Activated CD4-positive, alpha-beta T cell treated with anti-CD3 and anti-CD28 coated beads for 36 hours (primary cell): ENCODE data around the gene EDEM2. TPM values are rescaled to one million over a fixed set of nuclear protein-coding genes. Genes with fewer than 3 reads are reported as not detected.
A peak's percentile ranks its signal among the peaks of the same experiment; 100 is the strongest.
"Not testable (repeated sequence)": the region's sequence is repeated elsewhere in the genome, so short reads cannot be mapped to it uniquely, and the experiment has no call there.

Experiments
- ATAC-seq: fragments of 200-7000 bp; cut with Tn5 transposase; one replicate; pipeline ENCODE4 v1.10.0; 2021; ENCODE audit warnings: mild to moderate bottlenecking, moderate library complexity
- CTCF ChIA-PET: fragments of 350-600 bp; sonication (Branson Sonifier 250); formaldehyde crosslinking; loops from one replicate; lab custom pipeline; 2021; ENCODE audit warnings: antibody characterized with exemption; lab: Charles Lee
- POLR2A ChIA-PET: fragments of 350-600 bp; sonication (Branson Sonifier 250); formaldehyde crosslinking; loops from one replicate; lab custom pipeline; 2021; ENCODE audit warnings: antibody characterized with exemption, inconsistent platforms; lab: Charles Lee
- DNase-seq: peaks from one replicate; pipeline ENCODE4 v3.0.0-alpha.2; 2020
- H3K27ac Mint-ChIP-seq: one replicate; pipeline ENCODE4 v1.8.0; 2021; ENCODE audit warnings: mixed read lengths
- H3K27me3 Mint-ChIP-seq: one replicate; pipeline ENCODE4 v1.8.0; 2021; ENCODE audit warnings: mixed read lengths
- H3K36me3 Mint-ChIP-seq: one replicate; pipeline ENCODE4 v1.8.0; 2021; ENCODE audit warnings: low read depth, mixed read lengths
- H3K4me1 Mint-ChIP-seq: one replicate; pipeline ENCODE4 v1.8.0; 2021; ENCODE audit warnings: mixed read lengths
- H3K4me3 Mint-ChIP-seq: one replicate; pipeline ENCODE4 v1.8.0; 2021; ENCODE audit warnings: mild to moderate bottlenecking, moderate library complexity, mixed read lengths
- H3K9me3 Mint-ChIP-seq: one replicate; pipeline ENCODE4 v1.8.0; 2021; ENCODE audit warnings: low read depth, mixed read lengths
- intact Hi-C, 2 experiments: fragments of 100-400 bp; cut with DNase I in 1 of 2; cut with micrococcal nuclease in 1 of 2; formaldehyde crosslinking; loops; one replicate each; pipeline versions ENCODE4 v1.14.2 to v1.15.1; 2022 to 2024; cut with DNase I, micrococcal nuclease
- total RNA-seq, 2 experiments: library from RNA; stranded (reverse); gene quantifications; one replicate each; pipeline ENCODE4 v1.2.3, GENCODE V29; 2021

EDEM2 gene
- total RNA-seq, 2 experiments from 2014 or later = 16.5 to 18.2 TPM

DNA sequence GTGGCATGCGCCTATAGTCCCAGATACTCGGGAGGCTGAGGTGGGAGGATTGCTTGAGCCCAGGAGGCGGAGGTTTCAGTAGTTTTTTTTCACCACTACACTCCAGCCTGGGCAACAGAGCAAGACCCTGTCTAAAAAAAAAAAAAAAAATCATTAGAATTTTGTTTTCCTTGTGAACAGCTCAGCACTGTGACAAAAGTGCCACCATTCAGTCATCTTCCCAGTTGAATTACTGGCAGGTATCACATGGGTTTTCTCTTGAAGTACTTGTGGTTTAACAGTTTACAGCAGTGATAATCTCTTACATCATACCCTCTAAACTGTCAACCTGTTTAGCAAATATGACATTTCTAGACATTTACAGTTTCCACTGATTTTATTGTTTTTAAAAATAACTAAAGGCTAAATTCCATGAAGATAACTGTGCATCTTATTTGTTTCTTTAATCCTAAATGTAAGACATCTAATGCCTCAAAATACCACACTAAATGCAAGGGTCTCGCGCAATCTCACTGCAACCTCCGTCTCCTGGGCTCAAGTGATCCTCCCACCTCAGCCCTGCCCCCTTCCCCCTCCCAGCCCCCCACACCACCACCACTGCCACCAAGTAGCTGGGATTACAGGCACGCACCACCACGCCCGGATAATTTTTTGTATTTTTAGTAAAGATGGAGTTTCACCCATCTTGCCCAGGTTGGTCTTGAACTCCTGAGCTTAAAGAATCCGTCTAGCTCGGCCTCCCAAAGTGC, 61.5 kb downstream of the EDEM2 start:
- H3K4me1 Mint-ChIP-seq = peaks cover 51% of the 10 kb centered on the region
- H3K4me3 Mint-ChIP-seq = no peak overlapping the region
- ChIA-PET CTCF (interaction anchor here (0.9 to 1.9 kb wide), 5 partner anchors 9 to 213 kb away, joined by 3 to 13 read pairs (median 3); partner anchors contain the start of gene GGT7), POLR2A (no interaction called here)
- DNase-seq (peak; percentile 35), ATAC-seq (peak; percentile 90)
- intact Hi-C loops = loop anchor here in 1 of 2 experiments (2.0 kb wide), 1 partner anchor 17 kb away; no protein-coding TSS in a partner anchor
- H3K9me3 Mint-ChIP-seq = no peaks in the 10 kb centered on the region
- peak overlapping the region; percentile 80 for H3K27ac Mint-ChIP-seq
- no peaks in the 10 kb centered on the region for H3K27me3 Mint-ChIP-seq
- peaks cover 9% of the 10 kb centered on the region for H3K36me3 Mint-ChIP-seq

DNA sequence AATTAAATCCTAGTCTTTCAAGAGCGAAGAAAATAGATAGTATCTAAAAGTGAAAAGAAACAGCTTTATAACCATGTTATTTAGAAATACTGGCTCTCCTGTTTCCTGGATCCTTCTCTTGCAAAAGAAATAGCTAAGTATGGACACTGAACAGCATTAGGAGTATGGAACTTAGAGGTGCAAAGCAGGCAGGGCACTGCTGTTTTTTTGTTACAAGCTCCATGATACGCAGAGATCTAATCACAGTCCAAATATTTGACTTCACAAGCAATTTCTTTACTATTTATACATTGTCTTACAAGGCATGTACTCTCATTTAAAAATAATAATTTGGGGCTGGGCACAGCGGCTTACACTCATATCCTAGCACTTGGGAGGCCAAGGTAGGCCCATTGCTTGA, 62.1 kb downstream of the EDEM2 start:
- peaks cover 54% of the 10 kb centered on the region for H3K4me1 Mint-ChIP-seq
- ATAC-seq = no peak
- no peak overlapping the region for H3K4me3 Mint-ChIP-seq

DNA sequence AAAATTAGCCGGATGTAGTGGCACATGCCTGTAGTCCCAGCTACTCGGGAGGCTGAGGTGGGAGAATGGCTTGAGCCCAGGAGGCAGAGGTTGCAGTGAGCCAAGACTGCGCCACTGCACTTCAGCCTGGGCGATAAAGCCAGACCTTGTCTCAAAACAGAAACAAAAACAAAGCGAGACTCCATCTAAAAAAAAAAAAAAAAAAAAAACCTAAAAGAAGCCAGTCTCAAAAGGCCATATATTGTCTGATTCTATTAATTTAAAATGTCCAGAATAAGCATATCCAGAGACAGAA, 66.8 kb downstream of the EDEM2 start:
- ATAC-seq, H3K9me3 Mint-ChIP-seq, DNase-seq, H3K27me3 Mint-ChIP-seq, H3K4me3 Mint-ChIP-seq, intact Hi-C loops, H3K27ac Mint-ChIP-seq: not testable (repeated sequence)
- Mint-ChIP-seq H3K36me3 (peaks cover 35% of the 10 kb centered on the region), H3K4me1 (peaks cover 31% of the 10 kb centered on the region)
- ChIA-PET CTCF (interaction anchor here (1.0 kb wide), 1 partner anchor 15 kb away, joined by 3 read pairs; no protein-coding TSS in a partner anchor), POLR2A (interaction anchor here (0.6 kb wide), 1 partner anchor 36 kb away, joined by 5 read pairs; no protein-coding TSS in a partner anchor)

More for the DNA sequence above, 62.1 kb downstream of the EDEM2 start:
- Mint-ChIP-seq H3K36me3 (peaks cover 7% of the 10 kb centered on the region), H3K9me3 (no peaks in the 10 kb centered on the region), H3K27me3 (no peaks in the 10 kb centered on the region), H3K27ac (peak overlapping the region; percentile 72)
- ChIA-PET POLR2A (no interaction called here), CTCF (interaction anchor here (0.6 to 1.9 kb wide), 6 partner anchors 8 to 1345 kb away, joined by 3 to 13 read pairs (median 3); partner anchors contain the start of gene GGT7)
- DNase-seq = no peak
- intact Hi-C loops = loop anchor here in 1 of 2 experiments (2.0 kb wide), 1 partner anchor 16 kb away; no protein-coding TSS in a partner anchor

DNA sequence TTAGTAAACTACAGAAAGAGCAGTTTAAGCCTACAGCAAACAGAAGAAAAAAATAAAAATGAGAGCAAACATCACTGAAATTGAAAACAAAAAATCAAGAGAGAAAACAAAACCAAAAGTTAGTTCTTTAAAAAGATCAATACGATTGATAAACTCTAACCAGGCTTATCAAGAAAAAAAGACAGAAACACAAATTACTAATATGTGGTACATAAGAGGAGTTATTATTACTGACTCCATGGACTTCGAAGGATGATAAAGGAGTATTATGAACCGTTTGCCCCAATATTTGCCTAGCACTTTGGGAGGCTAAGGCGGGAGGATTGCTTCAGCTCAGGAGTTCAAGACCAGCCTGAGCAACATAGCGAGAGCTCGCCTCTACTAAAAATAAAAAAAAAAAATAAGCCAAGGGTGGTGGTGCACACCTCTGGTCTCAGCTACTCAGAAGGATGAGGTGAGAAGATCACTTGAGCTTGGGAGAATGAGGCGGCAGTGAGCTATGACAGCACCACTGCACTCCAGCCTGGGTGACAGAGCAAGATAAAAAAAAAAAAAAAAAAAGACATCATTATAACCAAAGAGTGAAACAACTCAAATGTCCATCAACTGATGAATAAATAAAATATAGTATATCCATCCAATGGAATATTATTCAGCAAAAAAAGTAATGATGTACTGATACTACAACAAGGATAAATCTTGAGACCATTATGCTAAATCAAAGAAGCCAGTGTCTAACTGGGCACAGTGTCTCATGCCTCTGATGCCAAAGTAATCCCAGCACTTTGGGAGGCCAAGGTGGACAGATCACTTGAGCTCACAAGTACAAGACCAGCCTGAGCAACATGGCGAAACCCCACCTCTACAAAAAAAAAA, 67.4 kb downstream of the EDEM2 start:
- Mint-ChIP-seq H3K27ac (peak overlapping the region; percentile 37), H3K4me3 (no peak overlapping the region), H3K27me3 (no peaks in the 10 kb centered on the region), H3K36me3 (peaks cover 37% of the 10 kb centered on the region), H3K4me1 (peaks cover 25% of the 10 kb centered on the region), H3K9me3 (no peaks in the 10 kb centered on the region)
- ChIA-PET CTCF (interaction anchor here (1.0 kb wide), 2 partner anchors 15 to 63 kb away, joined by 3 read pairs; no protein-coding TSS in a partner anchor), POLR2A (interaction anchor here (0.6 kb wide), 1 partner anchor 35 kb away, joined by 5 read pairs; no protein-coding TSS in a partner anchor)
- intact Hi-C loops = no loop called here
- ATAC-seq (peak; percentile 44), DNase-seq (no peak)

DNA sequence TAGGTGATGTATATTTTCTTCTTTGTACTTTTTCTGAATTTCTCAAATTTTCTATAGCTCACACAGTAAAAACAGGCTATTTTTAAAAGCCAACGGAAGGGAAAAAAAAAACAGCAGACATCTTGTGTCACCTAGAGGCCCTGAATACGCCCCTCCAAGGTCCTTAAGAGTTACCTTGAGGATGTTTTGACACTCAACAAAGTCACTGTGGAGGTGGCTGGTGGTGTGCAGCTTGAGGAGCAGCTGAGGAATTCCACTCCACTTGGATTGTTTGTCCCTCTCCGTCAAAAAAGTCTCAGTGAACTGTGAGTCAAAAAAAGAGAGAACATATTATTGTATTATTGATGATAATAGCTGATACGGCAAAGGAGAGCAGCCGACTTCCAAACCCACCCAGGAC, 69.3 kb downstream of the EDEM2 start:
- intact Hi-C loops = no loop called here
- Mint-ChIP-seq H3K4me3 (no peak overlapping the region), H3K36me3 (peaks cover 49% of the 10 kb centered on the region), H3K4me1 (peaks cover 21% of the 10 kb centered on the region), H3K27ac (no peak overlapping the region), H3K9me3 (peaks cover 4% of the 10 kb centered on the region), H3K27me3 (no peaks in the 10 kb centered on the region)
- DNase-seq (no peak), ATAC-seq (no peak)
- ChIA-PET CTCF (no interaction called here), POLR2A (no interaction called here)

DNA sequence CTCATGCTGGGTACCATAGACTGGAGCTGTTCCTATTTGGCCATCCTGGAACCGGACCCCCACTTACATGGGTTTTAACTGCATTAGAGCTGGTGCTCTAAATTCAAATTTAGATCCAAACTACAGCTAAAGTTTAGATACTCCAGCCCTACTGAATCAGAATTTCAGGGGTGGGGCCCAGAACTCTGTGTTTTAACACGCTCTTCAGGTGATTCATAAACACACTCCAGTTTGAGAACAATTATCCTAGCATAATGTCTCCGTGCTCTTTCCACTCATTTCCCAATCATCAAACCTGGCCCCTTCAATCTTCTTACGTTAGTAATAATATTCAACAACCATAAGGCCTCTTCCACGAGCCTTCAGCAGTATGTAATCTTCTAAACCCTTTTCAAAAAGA, 69.8 kb downstream of the EDEM2 start:
- H3K4me1 Mint-ChIP-seq = peaks cover 18% of the 10 kb centered on the region
- H3K36me3 Mint-ChIP-seq = peaks cover 55% of the 10 kb centered on the region
- no peak overlapping the region for H3K4me3 Mint-ChIP-seq
- peaks cover 6% of the 10 kb centered on the region for H3K9me3 Mint-ChIP-seq
- intact Hi-C loops = no loop called here
- ChIA-PET POLR2A (no interaction called here), CTCF (interaction anchor here (0.7 to 1.3 kb wide), 3 partner anchors 8 to 214 kb away, joined by 3 to 5 read pairs (median 3); no protein-coding TSS in a partner anchor)
- H3K27ac Mint-ChIP-seq = no peak overlapping the region
- H3K27me3 Mint-ChIP-seq = no peaks in the 10 kb centered on the region
- no peak for DNase-seq
- no peak for ATAC-seq

DNA sequence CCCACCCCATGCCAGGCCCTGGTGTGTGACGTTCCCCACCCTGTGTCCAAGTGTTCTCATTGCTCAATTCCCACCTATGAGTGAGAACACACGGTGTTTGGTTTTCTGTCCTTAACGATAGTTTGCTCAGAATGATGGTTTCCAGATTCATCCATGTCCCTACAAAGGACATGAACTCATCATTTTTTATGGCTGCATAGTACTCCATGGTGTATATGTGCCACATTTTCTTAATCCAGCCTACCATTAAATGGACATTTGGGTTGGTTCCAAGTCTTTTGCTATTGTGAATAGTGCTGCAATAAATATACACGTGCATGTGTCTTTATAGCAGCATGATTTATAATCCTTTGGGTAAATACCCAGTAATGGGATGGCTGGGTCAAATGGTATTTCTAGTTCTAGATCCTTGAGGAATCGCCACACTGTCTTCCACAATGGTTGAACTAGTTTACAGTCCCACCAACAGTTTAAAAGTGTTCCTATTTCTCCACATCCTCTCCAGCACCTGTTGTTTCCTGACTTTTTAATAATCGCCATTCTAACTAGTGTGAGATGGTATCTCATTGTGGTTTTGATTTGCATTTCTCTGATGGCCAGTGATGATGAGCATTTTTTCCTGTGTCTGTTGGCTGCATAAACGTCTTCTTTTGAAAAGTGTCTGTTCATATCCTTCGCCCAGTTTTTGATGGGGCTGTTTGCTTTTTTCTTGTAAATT, 75.5 kb downstream of the EDEM2 start:
- H3K9me3 Mint-ChIP-seq, DNase-seq, H3K4me3 Mint-ChIP-seq, intact Hi-C loops, H3K27me3 Mint-ChIP-seq, CTCF ChIA-PET, POLR2A ChIA-PET, H3K27ac Mint-ChIP-seq, ATAC-seq: not testable (repeated sequence)
- Mint-ChIP-seq H3K36me3 (peaks cover 57% of the 10 kb centered on the region), H3K4me1 (peaks cover 26% of the 10 kb centered on the region)

DNA sequence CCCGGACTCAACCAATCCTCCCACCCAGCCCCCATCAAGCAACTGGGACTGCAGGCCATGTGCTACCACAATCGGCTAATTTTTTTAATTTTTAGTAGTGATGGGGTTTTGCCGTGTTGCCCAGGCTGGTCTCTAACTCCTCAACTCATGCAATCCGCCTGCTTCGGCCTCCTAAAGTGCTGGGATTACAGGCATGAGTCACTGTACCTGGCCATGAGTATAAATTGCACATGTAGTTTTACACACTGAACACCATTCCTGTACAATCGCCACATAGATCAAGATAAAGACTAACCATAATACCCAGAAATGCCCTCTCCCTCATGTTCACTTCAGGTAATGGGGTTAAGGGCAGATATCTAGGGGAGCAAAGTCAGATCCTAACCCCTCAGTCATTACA, 80.9 kb downstream of the EDEM2 start:
- ChIA-PET POLR2A (interaction anchor here (0.7 kb wide), 1 partner anchor 16 kb away, joined by 3 read pairs; no protein-coding TSS in a partner anchor), CTCF (interaction anchor here (1.7 kb wide), 1 partner anchor 30 kb away, joined by 6 read pairs; no protein-coding TSS in a partner anchor)
- Mint-ChIP-seq H3K36me3 (peaks cover 31% of the 10 kb centered on the region), H3K27ac (no peak overlapping the region), H3K27me3 (no peaks in the 10 kb centered on the region), H3K4me1 (peaks cover 64% of the 10 kb centered on the region), H3K4me3 (no peak overlapping the region), H3K9me3 (no peaks in the 10 kb centered on the region)
- intact Hi-C loops = no loop called here
- no peak for ATAC-seq
- DNase-seq = no peak

Other genes with a start within 250 kb of the EDEM2 start
- gene GSS, start 191.5 kb downstream of the EDEM2 start, total RNA-seq = 10 to 100 TPM; 58.7 to 59.5 TPM
- gene MYH7B, start 191.5 kb downstream of the EDEM2 start, total RNA-seq = under 1 TPM; 0.23 to 0.40 TPM
- 10 to 100 TPM; 36.0 to 39.6 TPM for gene TRPC4AP, start 54.5 kb downstream of the EDEM2 start, total RNA-seq
- 1 to 10 TPM in 1 of 2 experiments, under 1 TPM in 1; 0.87 to 1.2 TPM for gene PROCR, start 24.7 kb upstream of the EDEM2 start, total RNA-seq
- gene MMP24, start 79.4 kb upstream of the EDEM2 start, total RNA-seq = not detected
- gene MMP24OS, start 130.8 kb upstream of the EDEM2 start, total RNA-seq = 10 to 100 TPM; 44.6 to 56.8 TPM
- gene EIF6, start 137.4 kb upstream of the EDEM2 start, total RNA-seq = 100 to 1,000 TPM; 110 to 124 TPM
- gene FAM83C, start 145.1 kb upstream of the EDEM2 start, total RNA-seq = not detected